ENCODE data around the gene FDXACB1. TPM values are rescaled to one million over a fixed set of nuclear protein-coding genes. Genes with fewer than 3 reads are reported as not detected.

The FDXACB1 gene
- total and polyA plus RNA-seq, 9 of the 15 experiments (the other 6 are each of a cell fraction or from before 2014, with no cell fraction given), result 3.2 to 7.5 (median 5.3) TPM

- TF ChIP-seq ZNF740 (CRISPR knock-in tag; IDR thresholded peaks at IDR 0.05), result no peak
- TF ChIP-seq ZNF740 (tag; IDR thresholded peaks at IDR 0.05), result no peak
- no peak for TF ChIP-seq NFIC (IDR thresholded peaks at IDR 0.05)
- TF ChIP-seq HDAC1 (IDR thresholded peaks at IDR 0.05), result peak in 1 of 2 experiments; percentile 9; a peak in 1 of 4 replicates
- no peak for TF ChIP-seq THAP12 (CRISPR knock-in tag; IDR thresholded peaks at IDR 0.05)
- TF ChIP-seq E2F3 (CRISPR knock-in tag; IDR thresholded peaks at IDR 0.05), result no peak
- no peak for TF ChIP-seq CBFB (CRISPR knock-in tag; IDR thresholded peaks at IDR 0.05)
- TF ChIP-seq GTF2F1 (IDR thresholded peaks at IDR 0.05; ENCODE audit: low read depth, low read length), result no peak
- TF ChIP-seq ZNF780A (CRISPR knock-in tag; IDR thresholded peaks at IDR 0.05), result no peak
- TF ChIP-seq TEAD4 (IDR thresholded peaks at IDR 0.05; ENCODE audit: low read length), result peak; percentile 57
- no peak for TF ChIP-seq TEAD4 (CRISPR knock-in tag; IDR thresholded peaks at IDR 0.05; ENCODE audit: borderline replicate concordance)
- TF ChIP-seq EP300 (IDR thresholded peaks at IDR 0.05; ENCODE audit: low read length), result peak; percentile 30
- no peak for TF ChIP-seq ZFP91 (CRISPR knock-in tag; IDR thresholded peaks at IDR 0.05)
- TF ChIP-seq SRF (CRISPR knock-in tag; IDR thresholded peaks at IDR 0.05), result no peak
- TF ChIP-seq SMAD1 (IDR thresholded peaks at IDR 0.05; ENCODE audit: low read depth, low read length, partially characterized antibody), result no peak
- no peak for TF ChIP-seq MED1 (CRISPR knock-in tag; IDR thresholded peaks at IDR 0.05; ENCODE audit: borderline replicate concordance)
- TF ChIP-seq PPARD (CRISPR knock-in tag; IDR thresholded peaks at IDR 0.05), result no peak
- TF ChIP-seq TCF3 (CRISPR knock-in tag; IDR thresholded peaks at IDR 0.05), result peak; percentile 51
- TF ChIP-seq LEF1 (IDR thresholded peaks at IDR 0.05), result no peak
- peak; percentile 93 for TF ChIP-seq CXXC5 (CRISPR knock-in tag; IDR thresholded peaks at IDR 0.05)
- TF ChIP-seq CREM (IDR thresholded peaks at IDR 0.05; ENCODE audit: low read depth), result peak; percentile 70; the same call in 1 of the 2 replicates
- TF ChIP-seq IRF2 (CRISPR knock-in tag; IDR thresholded peaks at IDR 0.05), result no peak
- no peak for TF ChIP-seq MAX (CRISPR knock-in tag; IDR thresholded peaks at IDR 0.05)
- no peak for TF ChIP-seq KLF6 (CRISPR knock-in tag; IDR thresholded peaks at IDR 0.05; ENCODE audit: borderline replicate concordance)
These were observed 37.5 kb downstream of the FDXACB1 start (continued) for GRCh38 chr11:111841370-111842053.

Measured in K562 (cell line).